Activated CD4-positive, alpha-beta T cell treated with anti-CD3 and anti-CD28 coated beads for 48 hours (primary cell): ENCODE data around the gene RAE1.

Experiments
- DNase-seq: peaks from one replicate; pipeline ENCODE4 v3.0.0-alpha.2; 2020

Gene RAE1

GRCh38 chr20:57374343-57374930 lies 23.4 kb downstream of the RAE1 start:
- no peak for DNase-seq

- DNase-seq = no peak
These were observed 24.0 kb downstream of the RAE1 start for GRCh38 chr20:57374931-57375651.

- no peak for DNase-seq
These were observed 24.7 kb downstream of the RAE1 start for GRCh38 chr20:57375652-57376230.

- no peak for DNase-seq
These were observed 26.3 kb downstream of the RAE1 start for GRCh38 chr20:57377350-57377749.

GRCh38 chr20:57378107-57378506 lies 27.1 kb downstream of the RAE1 start:
- no peak for DNase-seq

GRCh38 chr20:57378646-57379262 lies 27.7 kb downstream of the RAE1 start:
- DNase-seq = no peak

GRCh38 chr20:57379263-57379647 lies 28.2 kb downstream of the RAE1 start:
- no peak for DNase-seq

- no peak for DNase-seq
These were observed 29.2 kb downstream of the RAE1 start for GRCh38 chr20:57380081-57380750.

- DNase-seq = peak; percentile 91
These were observed 30.8 kb downstream of the RAE1 start for GRCh38 chr20:57381596-57382503.

GRCh38 chr20:57382516-57382915 lies 31.5 kb downstream of the RAE1 start:
- no peak for DNase-seq

GRCh38 chr20:57383447-57384347 lies 32.6 kb downstream of the RAE1 start:
- DNase-seq = no peak

GRCh38 chr20:57384486-57384885 lies 33.4 kb downstream of the RAE1 start:
- no peak for DNase-seq

- no peak for DNase-seq
These were observed 34.1 kb downstream of the RAE1 start for GRCh38 chr20:57384953-57385761.

- no peak for DNase-seq
These were observed 34.9 kb downstream of the RAE1 start for GRCh38 chr20:57385940-57386339.

- no peak for DNase-seq
These were observed 35.7 kb downstream of the RAE1 start for GRCh38 chr20:57386762-57387161.

GRCh38 chr20:57387463-57387862 lies 36.4 kb downstream of the RAE1 start:
- no peak for DNase-seq

- DNase-seq = no peak
These were observed 36.9 kb downstream of the RAE1 start for GRCh38 chr20:57387945-57388371.

- DNase-seq = peak; percentile 72
These were observed 38.1 kb downstream of the RAE1 start for GRCh38 chr20:57388953-57389694.
